Activated T-cell treated with anti-CD3 and anti-CD28 coated beads, Interleukin-2, amount 50 U/mL, for 4 hours (primary cell): Measurements from ENCODE around the gene MRC1. TPM values are rescaled to one million over a fixed set of nuclear protein-coding genes. Genes with fewer than 3 reads are reported as not detected.

Experiments used
- ATAC-seq, 2 donors: fragments of 200-7000 bp; cut with Tn5 transposase; one replicate each; pipeline ENCODE4 v1.10.0; 2021
- DNase-seq: peaks from one replicate; pipeline ENCODE4 v3.0.0-alpha.2; 2020
- H3K27me3 Mint-ChIP-seq: one replicate; pipeline ENCODE4 v1.8.0; 2021; ENCODE audit warnings: low read depth, mixed read lengths
- H3K36me3 Mint-ChIP-seq: one replicate; pipeline ENCODE4 v1.8.0; 2022; ENCODE audit warnings: mixed read lengths; ENCODE audit not compliant: insufficient read depth
- H3K4me1 Mint-ChIP-seq: one replicate; pipeline ENCODE4 v1.8.0; 2021; ENCODE audit warnings: low read depth, mixed read lengths
- H3K4me3 Mint-ChIP-seq: one replicate; pipeline ENCODE4 v1.8.0; 2021; ENCODE audit warnings: mild to moderate bottlenecking, moderate library complexity, mixed read lengths
- H3K9me3 Mint-ChIP-seq: one replicate; pipeline ENCODE4 v1.8.0; 2021; ENCODE audit warnings: mixed read lengths
- total RNA-seq, 3 donors: library from RNA; stranded (reverse); gene quantifications; one replicate each; pipeline ENCODE4 v1.2.1, GENCODE V29; 2021

The MRC1 gene
- total RNA-seq, 3 donors from 2014 or later, result 0.14 to 0.23 (median 0.16) TPM

- Mint-ChIP-seq H3K4me3 (no peak overlapping the region), H3K9me3 (no peaks in the 10 kb centered on the region), H3K36me3 (no peaks in the 10 kb centered on the region), H3K27me3 (peaks cover 16% of the 10 kb centered on the region), H3K4me1 (no peaks in the 10 kb centered on the region)
- ATAC-seq (no peak), DNase-seq (no peak)
These were observed 33.5 kb downstream of the MRC1 start for GRCh38 chr10:17842641-17843040.

- no peak for DNase-seq
- H3K36me3 Mint-ChIP-seq, result no peaks in the 10 kb centered on the region
These were observed 38.6 kb downstream of the MRC1 start for GRCh38 chr10:17847585-17848296.

GRCh38 chr10:17848646-17849045 is 39.5 kb downstream of the MRC1 start:
- H3K9me3 Mint-ChIP-seq, result no peaks in the 10 kb centered on the region
- DNase-seq (no peak), ATAC-seq (no peak)
- H3K27me3 Mint-ChIP-seq, result peaks cover 5% of the 10 kb centered on the region
- no peaks in the 10 kb centered on the region for H3K36me3 Mint-ChIP-seq
- H3K4me3 Mint-ChIP-seq, result no peak overlapping the region
- H3K4me1 Mint-ChIP-seq, result no peaks in the 10 kb centered on the region

More at GRCh38 chr10:17847585-17848296, 38.6 kb downstream of the MRC1 start:
- H3K4me3 Mint-ChIP-seq, result no peak overlapping the region
- H3K27me3 Mint-ChIP-seq, result peaks cover 5% of the 10 kb centered on the region
- H3K4me1 Mint-ChIP-seq, result no peaks in the 10 kb centered on the region
- peak in 1 of 2 donors; percentile 35 for ATAC-seq
- no peaks in the 10 kb centered on the region for H3K9me3 Mint-ChIP-seq

- DNase-seq (no peak), ATAC-seq (no peak)
- Mint-ChIP-seq H3K27me3 (peaks cover 2% of the 10 kb centered on the region), H3K9me3 (no peaks in the 10 kb centered on the region), H3K4me1 (no peaks in the 10 kb centered on the region), H3K36me3 (no peaks in the 10 kb centered on the region), H3K4me3 (no peak overlapping the region)
These were observed 41.4 kb downstream of the MRC1 start for GRCh38 chr10:17850501-17850900.

GRCh38 chr10:17851611-17852010 is 42.5 kb downstream of the MRC1 start:
- no peaks in the 10 kb centered on the region for H3K36me3 Mint-ChIP-seq
- no peaks in the 10 kb centered on the region for H3K9me3 Mint-ChIP-seq
- ATAC-seq, result no peak
- no peaks in the 10 kb centered on the region for H3K4me1 Mint-ChIP-seq
- peaks cover 2% of the 10 kb centered on the region for H3K27me3 Mint-ChIP-seq
- DNase-seq, result no peak
- no peak overlapping the region for H3K4me3 Mint-ChIP-seq

- Mint-ChIP-seq H3K4me1 (no peaks in the 10 kb centered on the region), H3K36me3 (no peaks in the 10 kb centered on the region), H3K9me3 (no peaks in the 10 kb centered on the region), H3K4me3 (no peak overlapping the region), H3K27me3 (no peaks in the 10 kb centered on the region)
- DNase-seq, result no peak
- ATAC-seq, result no peak
These were observed 45.0 kb downstream of the MRC1 start for GRCh38 chr10:17854044-17854652.

GRCh38 chr10:17857040-17857439 is 47.9 kb downstream of the MRC1 start:
- H3K27me3 Mint-ChIP-seq, result no peaks in the 10 kb centered on the region
- no peaks in the 10 kb centered on the region for H3K4me1 Mint-ChIP-seq
- H3K36me3 Mint-ChIP-seq, result no peaks in the 10 kb centered on the region
- DNase-seq (no peak), ATAC-seq (no peak)
- H3K4me3 Mint-ChIP-seq, result no peak overlapping the region
- H3K9me3 Mint-ChIP-seq, result no peaks in the 10 kb centered on the region

- H3K4me3 Mint-ChIP-seq, result no peak overlapping the region
- H3K4me1 Mint-ChIP-seq, result no peaks in the 10 kb centered on the region
These were observed 50.5 kb downstream of the MRC1 start for GRCh38 chr10:17859492-17860156.

GRCh38 chr10:17861760-17862159 is 52.6 kb downstream of the MRC1 start:
- H3K36me3 Mint-ChIP-seq, result no peaks in the 10 kb centered on the region
- H3K9me3 Mint-ChIP-seq, result no peaks in the 10 kb centered on the region
- DNase-seq (no peak), ATAC-seq (no peak)
- H3K27me3 Mint-ChIP-seq, result no peaks in the 10 kb centered on the region
- H3K4me1 Mint-ChIP-seq, result no peaks in the 10 kb centered on the region
- no peak overlapping the region for H3K4me3 Mint-ChIP-seq

More at GRCh38 chr10:17859492-17860156, 50.5 kb downstream of the MRC1 start:
- Mint-ChIP-seq H3K9me3 (no peaks in the 10 kb centered on the region), H3K27me3 (no peaks in the 10 kb centered on the region), H3K36me3 (no peaks in the 10 kb centered on the region)
- ATAC-seq, result no peak
- no peak for DNase-seq

GRCh38 chr10:17865351-17865750 is 56.2 kb downstream of the MRC1 start:
- Mint-ChIP-seq H3K36me3 (no peaks in the 10 kb centered on the region), H3K4me3 (no peak overlapping the region), H3K27me3 (peaks cover 2% of the 10 kb centered on the region), H3K4me1 (no peaks in the 10 kb centered on the region), H3K9me3 (peaks cover 3% of the 10 kb centered on the region)
- ATAC-seq (no peak), DNase-seq (no peak)

GRCh38 chr10:17866346-17866745 is 57.2 kb downstream of the MRC1 start:
- ATAC-seq (no peak), DNase-seq (no peak)
- Mint-ChIP-seq H3K4me1 (no peaks in the 10 kb centered on the region), H3K9me3 (peaks cover 3% of the 10 kb centered on the region), H3K27me3 (peaks cover 2% of the 10 kb centered on the region), H3K36me3 (no peaks in the 10 kb centered on the region), H3K4me3 (no peak overlapping the region)

GRCh38 chr10:17867056-17867455 is 57.9 kb downstream of the MRC1 start:
- Mint-ChIP-seq H3K27me3 (peaks cover 2% of the 10 kb centered on the region), H3K9me3 (peaks cover 3% of the 10 kb centered on the region), H3K4me1 (no peaks in the 10 kb centered on the region), H3K4me3 (no peak overlapping the region), H3K36me3 (no peaks in the 10 kb centered on the region)
- DNase-seq (no peak), ATAC-seq (no peak)

- Mint-ChIP-seq H3K9me3 (peaks cover 3% of the 10 kb centered on the region), H3K4me3 (no peak overlapping the region), H3K36me3 (no peaks in the 10 kb centered on the region), H3K27me3 (peaks cover 2% of the 10 kb centered on the region), H3K4me1 (no peaks in the 10 kb centered on the region)
- DNase-seq (no peak), ATAC-seq (no peak)
These were observed 61.9 kb downstream of the MRC1 start for GRCh38 chr10:17871036-17871435.

GRCh38 chr10:17872191-17873091 is 63.3 kb downstream of the MRC1 start:
- no peaks in the 10 kb centered on the region for H3K4me1 Mint-ChIP-seq
- H3K9me3 Mint-ChIP-seq, result peaks cover 3% of the 10 kb centered on the region
- ATAC-seq (no peak), DNase-seq (no peak)
- H3K4me3 Mint-ChIP-seq, result no peak overlapping the region
- H3K36me3 Mint-ChIP-seq, result no peaks in the 10 kb centered on the region
- peaks cover 2% of the 10 kb centered on the region for H3K27me3 Mint-ChIP-seq
